Astrocyte (in vitro differentiated cells and primary cell): Measurements from ENCODE around the gene PTK6. TPM values are rescaled to one million over a fixed set of nuclear protein-coding genes. Genes with fewer than 3 reads are reported as not detected.

Experiments
- DNase-seq: peaks from one replicate; pipeline ENCODE4 v3.0.0-alpha.2; 2010; ENCODE audit warnings: low read depth
- FAIRE-seq: peaks from 2 replicates; lab custom pipeline; 2011; peaks lifted over from hg19 to GRCh38; lab: Jason Lieb, UNC
- H2AFZ ChIP-seq: 2 replicates; pipeline ENCODE4 v1.6.0; 2012; ENCODE audit warnings: low read depth, low read length, inconsistent platforms
- H3K27ac ChIP-seq: 2 replicates; pipeline ENCODE4 v1.5.1; 2011; ENCODE audit warnings: low read depth, low read length, inconsistent platforms
- H3K27me3 ChIP-seq: 2 replicates; pipeline ENCODE4 v1.6.0; 2011; ENCODE audit warnings: low read length, inconsistent platforms; ENCODE audit not compliant: insufficient read depth
- H3K36me3 ChIP-seq: 2 replicates; pipeline ENCODE4 v1.5.1; 2011; ENCODE audit warnings: low read length, inconsistent platforms; ENCODE audit not compliant: insufficient read depth
- H3K4me1 ChIP-seq: 2 replicates; pipeline ENCODE4 v1.5.1; 2011; ENCODE audit warnings: low read length, inconsistent platforms; ENCODE audit not compliant: insufficient read depth
- H3K4me2 ChIP-seq: 2 replicates; pipeline ENCODE4 v1.6.0; 2012; ENCODE audit warnings: low read length, inconsistent platforms
- H3K4me3 ChIP-seq: 2 replicates; pipeline ENCODE4 v1.5.1; 2011; ENCODE audit warnings: low read depth, mild to moderate bottlenecking, low read length, inconsistent platforms; ENCODE audit not compliant: insufficient read depth
- H3K79me2 ChIP-seq: 2 replicates; pipeline ENCODE4 v1.6.0; 2012; ENCODE audit warnings: mild to moderate bottlenecking, low read length, inconsistent platforms; ENCODE audit not compliant: insufficient read depth
- H3K9ac ChIP-seq: 2 replicates; pipeline ENCODE4 v1.6.0; 2012; ENCODE audit warnings: mild to moderate bottlenecking, low read length, inconsistent platforms
- H3K9me3 ChIP-seq: 2 replicates; pipeline ENCODE4 v1.5.1; 2012; ENCODE audit warnings: low read depth, mild to moderate bottlenecking, low read length, inconsistent platforms; ENCODE audit not compliant: insufficient read depth
- H4K20me1 ChIP-seq: 2 replicates; pipeline ENCODE4 v1.6.0; 2012; ENCODE audit warnings: low read length, inconsistent platforms; ENCODE audit not compliant: insufficient read depth
- H3K27ac Mint-ChIP-seq: one replicate; pipeline ENCODE4 v1.8.0; 2021; ENCODE audit warnings: mild to moderate bottlenecking, mixed read lengths; ENCODE audit not compliant: unreplicated experiment
- H3K27me3 Mint-ChIP-seq: one replicate; pipeline ENCODE4 v1.8.0; 2021; ENCODE audit warnings: low read depth, mixed read lengths; ENCODE audit not compliant: unreplicated experiment
- H3K36me3 Mint-ChIP-seq: one replicate; pipeline ENCODE4 v1.8.0; 2021; ENCODE audit warnings: low read depth, mixed read lengths; ENCODE audit not compliant: unreplicated experiment
- H3K4me1 Mint-ChIP-seq: one replicate; pipeline ENCODE4 v1.8.0; 2021; ENCODE audit warnings: low read depth, mixed read lengths; ENCODE audit not compliant: unreplicated experiment
- H3K4me3 Mint-ChIP-seq: one replicate; pipeline ENCODE4 v1.8.0; 2021; ENCODE audit warnings: mild to moderate bottlenecking, moderate library complexity, mixed read lengths; ENCODE audit not compliant: unreplicated experiment
- H3K9me3 Mint-ChIP-seq: one replicate; pipeline ENCODE4 v1.8.0; 2021; ENCODE audit warnings: mild to moderate bottlenecking, mixed read lengths; ENCODE audit not compliant: unreplicated experiment
- EZH2 ChIP-seq: IDR thresholded peaks from 2 replicates; pipeline ENCODE4 v1.6.1; 2012; ENCODE audit warnings: mild to moderate bottlenecking, low read length, inconsistent platforms; ENCODE audit not compliant: insufficient read depth
- total RNA-seq: library from RNA; stranded (reverse); gene quantifications from 2 replicates; pipeline ENCODE4 v1.2.1, GENCODE V29; 2021
- TF ChIP-seq, protein P1 (sequence below): IDR thresholded peaks from 2 replicates; pipeline ENCODE4 v1.5.1; 2011; ENCODE audit warnings: low read depth, mild to moderate bottlenecking, inconsistent platforms, low read length, moderate library complexity; ENCODE audit not compliant: insufficient read depth

The PTK6 gene
- total RNA-seq, 1 donor from 2014 or later = 0.18 TPM

DNA sequence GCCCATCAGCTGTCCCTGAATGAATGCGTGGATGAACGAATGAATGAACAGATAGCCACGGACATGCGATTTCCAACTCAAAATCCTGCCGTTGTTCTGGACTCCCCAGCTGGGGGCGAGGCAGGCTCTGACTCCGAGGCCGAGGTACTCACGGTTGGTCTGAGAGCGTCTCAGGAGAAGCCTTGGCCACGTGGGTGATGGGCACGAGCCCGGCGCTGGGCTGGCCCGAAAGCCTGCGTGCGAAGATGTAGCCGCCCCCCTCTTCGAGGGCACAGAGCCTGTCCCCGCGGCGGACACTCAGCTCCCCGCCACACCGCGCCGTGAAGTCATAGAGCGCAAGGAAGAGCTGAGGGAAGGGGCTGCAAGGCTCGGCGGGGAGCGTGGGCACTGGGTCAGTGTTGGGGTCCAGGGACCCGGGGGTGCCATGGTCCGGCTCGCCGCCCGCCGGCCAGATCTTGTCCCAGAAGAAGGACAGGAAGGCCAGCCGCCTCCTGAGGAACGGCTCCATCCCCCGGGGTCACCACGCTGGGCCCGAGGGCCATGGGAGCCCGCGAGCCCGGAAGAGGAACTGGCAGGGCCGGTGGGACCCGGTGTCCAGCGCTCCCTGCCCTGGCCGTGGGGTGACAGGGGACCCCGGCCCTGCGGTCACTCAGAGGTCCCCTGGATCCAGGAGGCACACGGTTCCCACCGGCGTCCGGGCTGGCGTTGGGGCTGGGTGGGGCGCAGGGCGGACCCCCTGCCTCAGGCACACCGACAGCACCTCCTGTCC is 10.0 kb upstream of the PTK6 start:
- Mint-ChIP-seq H3K27me3 (peaks cover 7% of the 10 kb centered on the region), H3K27ac (no peak overlapping the region), H3K9me3 (no peaks in the 10 kb centered on the region), H3K4me3 (no peak overlapping the region), H3K36me3 (peaks cover 2% of the 10 kb centered on the region), H3K4me1 (peaks cover 2% of the 10 kb centered on the region)
- no peaks in the 10 kb centered on the region for H3K27me3 ChIP-seq
- FAIRE-seq (no peak), DNase-seq (no peak)
- no peak overlapping the region for H3K27ac ChIP-seq
- H4K20me1 ChIP-seq = no peaks in the 10 kb centered on the region
- no peaks in the 10 kb centered on the region for H3K36me3 ChIP-seq
- TF ChIP-seq, protein P1, sequence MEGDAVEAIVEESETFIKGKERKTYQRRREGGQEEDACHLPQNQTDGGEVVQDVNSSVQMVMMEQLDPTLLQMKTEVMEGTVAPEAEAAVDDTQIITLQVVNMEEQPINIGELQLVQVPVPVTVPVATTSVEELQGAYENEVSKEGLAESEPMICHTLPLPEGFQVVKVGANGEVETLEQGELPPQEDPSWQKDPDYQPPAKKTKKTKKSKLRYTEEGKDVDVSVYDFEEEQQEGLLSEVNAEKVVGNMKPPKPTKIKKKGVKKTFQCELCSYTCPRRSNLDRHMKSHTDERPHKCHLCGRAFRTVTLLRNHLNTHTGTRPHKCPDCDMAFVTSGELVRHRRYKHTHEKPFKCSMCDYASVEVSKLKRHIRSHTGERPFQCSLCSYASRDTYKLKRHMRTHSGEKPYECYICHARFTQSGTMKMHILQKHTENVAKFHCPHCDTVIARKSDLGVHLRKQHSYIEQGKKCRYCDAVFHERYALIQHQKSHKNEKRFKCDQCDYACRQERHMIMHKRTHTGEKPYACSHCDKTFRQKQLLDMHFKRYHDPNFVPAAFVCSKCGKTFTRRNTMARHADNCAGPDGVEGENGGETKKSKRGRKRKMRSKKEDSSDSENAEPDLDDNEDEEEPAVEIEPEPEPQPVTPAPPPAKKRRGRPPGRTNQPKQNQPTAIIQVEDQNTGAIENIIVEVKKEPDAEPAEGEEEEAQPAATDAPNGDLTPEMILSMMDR = no peak
- peak; percentile 26 for TF ChIP-seq EZH2
- no peaks in the 10 kb centered on the region for H3K9me3 ChIP-seq
- H3K4me3 ChIP-seq = no peak overlapping the region
- no peaks in the 10 kb centered on the region for H3K4me1 ChIP-seq
- H2AFZ ChIP-seq = no peak overlapping the region
- no peaks in the 10 kb centered on the region for H3K79me2 ChIP-seq
- H3K9ac ChIP-seq = no peak overlapping the region
- H3K4me2 ChIP-seq = no peak overlapping the region

GRCh38 chr20:63546256-63546955 is 9.2 kb upstream of the PTK6 start:
- FAIRE-seq (no peak), DNase-seq (no peak)
- Mint-ChIP-seq H3K9me3 (no peaks in the 10 kb centered on the region), H3K27me3 (peaks cover 7% of the 10 kb centered on the region), H3K4me3 (no peak overlapping the region), H3K4me1 (peaks cover 2% of the 10 kb centered on the region), H3K36me3 (peaks cover 2% of the 10 kb centered on the region), H3K27ac (no peak overlapping the region)
- Histone ChIP-seq H3K4me3 (no peak overlapping the region), H3K4me1 (no peaks in the 10 kb centered on the region), H3K27ac (no peak overlapping the region), H3K36me3 (no peaks in the 10 kb centered on the region), H3K27me3 (no peaks in the 10 kb centered on the region), H3K4me2 (no peak overlapping the region), H2AFZ (no peak overlapping the region), H3K79me2 (no peaks in the 10 kb centered on the region), H4K20me1 (no peaks in the 10 kb centered on the region), H3K9me3 (no peaks in the 10 kb centered on the region), H3K9ac (no peak overlapping the region)
- TF ChIP-seq EZH2 = no peak
- TF ChIP-seq, protein P1 = no peak

- no peak overlapping the region for H2AFZ ChIP-seq
- H3K4me2 ChIP-seq = no peak overlapping the region
- no peak overlapping the region for H3K9ac ChIP-seq
- H3K79me2 ChIP-seq = no peaks in the 10 kb centered on the region
- H4K20me1 ChIP-seq = no peaks in the 10 kb centered on the region
- Mint-ChIP-seq H3K36me3 (peaks cover 2% of the 10 kb centered on the region), H3K9me3 (no peaks in the 10 kb centered on the region), H3K27me3 (peaks cover 7% of the 10 kb centered on the region), H3K4me1 (peaks cover 2% of the 10 kb centered on the region), H3K27ac (no peak overlapping the region), H3K4me3 (peak overlapping the region; percentile 40)
- no peaks in the 10 kb centered on the region for H3K36me3 ChIP-seq
- H3K4me3 ChIP-seq = no peak overlapping the region
- no peaks in the 10 kb centered on the region for H3K27me3 ChIP-seq
- DNase-seq (no peak), FAIRE-seq (no peak)
- no peaks in the 10 kb centered on the region for H3K4me1 ChIP-seq
- no peak for TF ChIP-seq EZH2
- TF ChIP-seq, protein P1 = no peak
- H3K27ac ChIP-seq = no peak overlapping the region
- no peaks in the 10 kb centered on the region for H3K9me3 ChIP-seq
Observed at GRCh38 chr20:63545814-63546213, 8.6 kb upstream of the PTK6 start.
